Measurements from ENCODE around the gene MED19. TPM values are rescaled to one million over a fixed set of nuclear protein-coding genes. Genes with fewer than 3 reads are reported as not detected.
"Not testable (repeated sequence)": the region's sequence is repeated elsewhere in the genome, so short reads cannot be mapped to it uniquely, and the experiment has no call there.

The MED19 gene
- total RNA-seq, 2 donors from 2014 or later, result 8.4 to 8.7 TPM

DNA sequence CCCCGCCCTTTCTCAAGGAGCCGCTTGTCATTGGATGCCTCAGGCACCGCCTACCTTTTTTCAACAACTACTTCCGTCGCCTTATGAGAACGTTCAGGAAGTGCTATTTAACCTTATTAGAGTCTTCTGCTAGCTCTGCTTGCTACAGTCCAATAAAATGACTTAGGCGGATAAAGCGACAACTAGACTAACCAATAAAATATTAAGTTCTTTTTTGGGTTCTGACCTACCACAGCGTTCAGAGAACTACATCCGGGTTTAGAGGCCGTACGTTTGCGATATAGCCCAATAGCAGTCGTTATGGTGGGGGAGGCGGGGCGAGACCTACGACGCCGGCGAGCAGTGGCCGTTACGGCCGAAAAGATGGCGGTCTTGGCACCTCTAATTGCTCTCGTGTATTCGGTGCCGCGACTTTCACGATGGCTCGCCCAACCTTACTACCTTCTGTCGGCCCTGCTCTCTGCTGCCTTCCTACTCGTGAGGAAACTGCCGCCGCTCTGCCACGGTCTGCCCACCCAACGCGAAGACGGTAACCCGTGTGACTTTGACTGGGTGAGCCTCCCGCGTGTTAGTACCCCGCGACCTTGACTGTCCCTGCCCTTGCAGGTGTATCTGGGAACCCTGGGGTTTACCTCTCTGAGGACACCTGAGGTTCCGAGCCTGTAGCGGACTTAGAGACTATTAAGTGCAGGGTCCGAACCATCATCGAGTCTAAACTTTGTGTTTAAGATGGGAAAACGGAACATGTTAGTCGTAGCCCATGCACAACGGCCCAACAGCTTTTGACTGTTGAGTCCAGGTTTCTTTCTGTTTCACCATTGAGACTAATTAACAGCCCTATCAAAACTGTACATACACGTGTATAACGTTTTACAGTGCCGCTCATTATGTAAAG, 488 bp upstream of the MED19 start, which contains the start of gene TMX2:
TSS of gene TMX2 (plus strand) at position 338 of the 895 bp plus-strand sequence. CDS start at position 364, 26 bp downstream.
- intact Hi-C loops (cut with DNase I), result no loop called here
- DNase-seq, result peak; percentile 95
- ATAC-seq, result peak; percentile 96 to 97

GRCh38 chr11:57709802-57710367, 2.1 kb downstream of the MED19 start:
- DNase-seq, result no peak
- ATAC-seq, result no peak
- intact Hi-C loops (cut with DNase I), result no loop called here

- ATAC-seq; DNase-seq; intact Hi-C loops (cut with DNase I): not testable (repeated sequence)
Observed at GRCh38 chr11:57705432-57705831, 6.6 kb downstream of the MED19 start.

- DNase-seq (no peak), ATAC-seq (no peak)
- intact Hi-C loops (cut with DNase I), result no loop called here
Observed at GRCh38 chr11:57704932-57705331, 7.1 kb downstream of the MED19 start.

- intact Hi-C loops (cut with DNase I), result no loop called here
- no peak for ATAC-seq
Observed at GRCh38 chr11:57703341-57703740, 8.7 kb downstream of the MED19 start.

DNA sequence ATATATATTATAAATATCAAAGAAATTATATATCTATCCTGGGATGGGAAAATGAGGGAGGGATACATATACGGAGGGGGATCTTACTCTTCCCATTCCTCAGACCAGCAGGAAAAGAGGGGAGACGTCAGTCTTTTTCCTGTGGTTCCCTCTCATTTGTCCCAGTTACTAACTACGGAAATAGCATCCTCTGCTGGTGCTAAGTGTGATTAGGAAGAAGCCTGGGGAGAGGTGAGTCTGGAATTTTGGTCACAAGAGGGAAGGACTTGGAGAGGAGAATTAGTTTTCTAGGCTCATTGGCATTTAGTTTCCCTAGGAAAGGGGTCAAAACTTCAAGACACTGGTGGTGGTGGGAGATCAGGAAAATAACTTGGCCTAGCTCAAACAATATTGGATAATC, 11.6 kb downstream of the MED19 start:
- intact Hi-C loops (cut with DNase I), result no loop called here
- ATAC-seq, result no peak

More at GRCh38 chr11:57703341-57703740, 8.7 kb downstream of the MED19 start:
- DNase-seq, result no peak

GRCh38 chr11:57699813-57700212, 12.2 kb downstream of the MED19 start:
- DNase-seq (no peak), ATAC-seq (no peak)
- intact Hi-C loops (cut with DNase I), result no loop called here

More for the DNA sequence above, 11.6 kb downstream of the MED19 start:
- DNase-seq, result no peak

DNA sequence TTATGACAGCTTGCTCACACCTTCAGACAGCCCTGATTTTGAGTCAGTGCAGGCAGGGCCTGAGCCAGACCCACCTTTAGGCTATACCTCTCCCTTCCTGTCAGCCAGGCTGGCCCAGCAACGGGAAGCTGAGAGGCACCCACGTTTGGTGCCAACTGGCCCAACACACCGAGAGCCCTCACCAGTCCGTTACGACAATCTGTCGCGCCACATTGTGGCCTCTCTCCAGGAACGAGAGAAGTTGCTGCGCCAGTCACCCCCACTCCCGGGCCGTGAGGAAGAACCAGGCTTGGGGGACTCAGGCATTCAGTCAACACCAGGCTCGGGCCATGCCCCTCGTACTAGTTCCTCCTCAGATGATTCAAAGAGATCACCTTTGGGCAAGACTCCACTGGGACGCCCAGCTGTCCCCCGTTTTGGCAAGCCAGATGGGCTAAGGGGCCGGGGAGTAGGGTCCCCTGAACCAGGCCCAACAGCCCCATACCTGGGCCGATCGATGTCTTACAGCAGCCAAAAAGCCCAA, 13.1 kb downstream of the MED19 start:
- DNase-seq (no peak), ATAC-seq (no peak)
- intact Hi-C loops (cut with DNase I), result no loop called here

DNA sequence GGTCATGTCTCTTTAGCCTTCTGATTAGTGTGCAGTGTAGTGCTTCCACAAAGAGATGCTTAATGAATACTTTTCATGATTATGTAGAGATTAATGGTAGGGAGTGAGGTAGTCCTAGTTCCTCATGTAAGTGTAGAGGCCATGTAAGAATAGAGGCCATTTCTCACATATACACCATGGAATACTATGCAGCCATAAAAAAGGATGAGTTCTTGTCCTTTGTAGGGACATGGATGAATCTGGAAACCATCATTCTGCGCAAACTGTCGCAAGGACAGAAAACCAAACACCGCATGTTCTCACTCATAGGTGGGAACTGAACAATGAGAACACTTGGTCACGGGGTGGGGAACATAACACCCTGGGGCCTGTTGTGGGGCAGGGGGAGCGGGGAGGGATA, 21.5 kb downstream of the MED19 start:
- not testable (repeated sequence) for DNase-seq

DNA sequence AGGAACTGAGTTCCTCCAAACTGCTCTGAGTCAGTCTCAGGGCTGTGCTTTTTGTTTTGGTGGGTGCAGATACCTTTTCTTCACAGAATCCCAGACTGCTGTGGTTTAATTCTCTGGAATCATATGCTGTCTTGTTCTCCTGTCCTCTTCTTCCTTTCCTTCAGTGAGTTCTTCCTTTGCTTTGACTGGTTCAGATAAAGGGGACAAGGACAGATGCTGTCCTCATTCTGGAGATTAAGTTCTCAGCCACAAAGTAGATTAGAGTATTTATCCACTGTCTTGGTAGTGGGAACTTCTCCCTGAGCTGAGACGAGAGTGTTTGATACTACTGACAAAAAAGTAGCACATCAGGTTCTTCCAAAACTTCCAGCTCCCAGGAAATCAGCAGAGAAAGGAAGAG, 30.8 kb downstream of the MED19 start:
- ATAC-seq, result no peak
- no peak for DNase-seq
- intact Hi-C loops (cut with DNase I), result no loop called here

More for the DNA sequence above, 21.5 kb downstream of the MED19 start:
- ATAC-seq; intact Hi-C loops (cut with DNase I): not testable (repeated sequence)

GRCh38 chr11:57680552-57680874, 31.5 kb downstream of the MED19 start:
- ATAC-seq (peak in 1 of 2 donors; percentile 55), DNase-seq (no peak)
- intact Hi-C loops (cut with DNase I), result no loop called here

DNA sequence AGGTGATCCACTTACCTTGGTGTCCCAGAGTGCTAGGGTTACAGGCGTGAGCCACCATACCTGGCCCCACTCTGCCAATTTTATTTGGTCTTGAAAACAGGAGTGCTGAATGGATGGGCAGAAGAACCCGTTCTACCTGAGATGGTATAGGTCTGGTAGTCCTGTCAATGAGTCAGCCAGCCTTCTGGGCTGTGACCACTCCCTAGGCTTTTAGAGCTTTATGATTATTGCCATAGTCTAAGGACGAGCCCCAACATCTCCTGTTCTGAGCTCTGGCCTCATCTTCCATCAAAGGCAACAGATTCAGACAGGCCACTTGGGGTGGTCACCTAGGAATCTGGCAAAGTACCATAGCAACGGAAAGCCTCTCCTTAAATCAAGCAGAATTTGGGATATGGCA, 32.6 kb downstream of the MED19 start:
- intact Hi-C loops (cut with DNase I), result no loop called here
- ATAC-seq (no peak), DNase-seq (no peak)

DNA sequence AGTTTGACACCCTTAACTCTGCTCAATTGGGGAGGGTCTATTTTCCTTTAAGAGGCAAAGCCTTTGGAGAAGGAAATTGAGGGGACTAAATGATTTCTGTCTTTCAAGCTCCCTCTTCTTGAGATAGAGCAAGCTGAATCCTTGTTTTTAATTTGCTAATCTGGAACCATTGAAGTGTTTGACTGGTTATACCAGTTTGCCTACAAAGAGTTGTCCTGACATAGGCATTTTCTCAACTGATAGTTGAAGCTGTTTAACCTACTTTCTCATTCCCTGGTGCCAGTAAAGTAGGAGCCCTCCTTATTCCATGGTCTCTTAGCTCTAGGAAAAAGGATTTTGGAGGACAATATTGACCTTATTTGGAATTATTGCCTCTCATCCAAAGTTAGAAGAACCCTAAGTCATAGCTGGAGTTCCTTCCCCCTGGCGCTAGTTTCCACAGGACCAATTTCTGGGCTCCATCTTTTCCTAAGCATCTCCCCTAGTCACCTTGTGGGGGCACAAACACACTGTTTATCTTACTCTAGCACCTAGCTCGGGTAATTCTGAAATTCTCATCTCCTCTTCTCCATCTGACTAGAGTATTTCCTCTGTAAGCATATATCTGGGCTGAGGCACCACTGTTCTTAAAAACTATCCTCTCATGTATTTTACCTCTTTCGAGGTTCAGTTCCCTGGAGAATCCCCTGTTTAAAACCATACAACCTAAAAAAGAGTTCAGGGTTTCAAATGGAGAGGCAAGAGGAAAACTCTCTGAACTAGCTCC, 36.7 kb downstream of the MED19 start:
- ATAC-seq, result no peak
- intact Hi-C loops (cut with DNase I), result no loop called here
- no peak for DNase-seq

DNA sequence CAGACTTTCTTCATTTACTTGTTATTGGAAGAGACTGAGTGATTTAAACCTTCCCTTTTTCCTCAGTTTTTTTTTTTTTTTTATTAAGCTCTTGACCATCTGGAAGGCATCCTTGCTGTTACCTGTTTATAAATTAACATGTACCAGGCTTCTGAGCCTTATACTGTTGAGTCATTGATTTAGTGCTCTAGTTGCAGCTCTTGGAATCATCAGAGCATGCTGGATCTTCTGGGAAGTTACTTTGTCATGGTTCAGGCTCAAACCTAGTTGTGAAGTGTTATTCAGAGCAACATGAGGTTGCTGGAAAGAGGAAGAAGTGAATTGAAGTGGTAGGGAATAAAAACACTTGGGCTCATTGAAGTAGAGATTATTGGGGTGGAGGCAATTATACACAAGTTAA, 37.8 kb downstream of the MED19 start:
- DNase-seq (no peak), ATAC-seq (no peak)
- intact Hi-C loops (cut with DNase I), result no loop called here

DNA sequence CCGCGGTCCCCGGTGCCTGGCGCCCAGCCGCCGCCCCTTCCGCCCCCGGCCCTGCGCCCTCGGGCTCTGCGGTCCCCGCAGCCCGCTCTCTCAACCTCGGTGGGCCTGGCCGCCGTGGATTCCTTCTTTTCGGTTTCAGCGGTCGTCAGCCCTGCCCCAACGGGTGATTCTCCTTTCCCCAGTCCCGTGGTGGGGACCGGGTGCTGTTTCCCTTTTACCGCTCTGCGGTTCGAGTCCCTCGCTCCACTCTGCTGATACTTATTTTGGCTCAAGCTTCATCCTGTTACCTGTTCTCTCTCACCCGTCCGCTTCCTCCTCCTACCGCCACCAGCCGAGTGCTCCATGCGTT, 43.6 kb downstream of the MED19 start:
- peak; percentile 3 to 15 for ATAC-seq
- intact Hi-C loops (cut with DNase I), result loop anchor here in 1 of 2 donors (5.0 kb wide), 1 partner anchor 134 kb away; no protein-coding TSS in a partner anchor
- no peak for DNase-seq

GRCh38 chr11:57667736-57668433, 44.1 kb downstream of the MED19 start, which contains the start of gene ZDHHC5:
Gene ZDHHC5, plus strand, starts transcription at chr11:57668114. Its CDS starts 4,977 bp downstream, at chr11:57673091.
- peak; percentile 100 for DNase-seq
- intact Hi-C loops (cut with DNase I), result loop anchor here in 1 of 2 donors (5.0 kb wide), 1 partner anchor 134 kb away; no protein-coding TSS in a partner anchor
- peak; percentile 95 to 96 for ATAC-seq

GRCh38 chr11:57667117-57667735, 44.8 kb downstream of the MED19 start:
- DNase-seq, result peak; percentile 98

GRCh38 chr11:57663975-57664374, 48.0 kb downstream of the MED19 start:
- DNase-seq (no peak), ATAC-seq (no peak)
- intact Hi-C loops (cut with DNase I), result no loop called here

More at GRCh38 chr11:57667117-57667735, 44.8 kb downstream of the MED19 start:
- intact Hi-C loops (cut with DNase I), result loop anchor here in 1 of 2 donors (5.0 kb wide), 1 partner anchor 135 kb away; no protein-coding TSS in a partner anchor
- ATAC-seq, result peak; percentile 88 to 91

Measured in left cardiac atrium (tissue), 4 donors.